G401.6 (cell line): Measurements from ENCODE around the gene DTNA.
"Not testable (repeated sequence)": the region's sequence is repeated elsewhere in the genome, so short reads cannot be mapped to it uniquely, and the experiment has no call there.

ENCODE experiments used
- FAIRE-seq: peaks from 2 replicates; lab custom pipeline; 2012; peaks lifted over from hg19 to GRCh38; lab: Jason Lieb, UNC

The DTNA gene

GRCh38 chr18:34709750-34710441 lies at the start of gene DTNA:
TSS of gene DTNA (plus strand) at chr18:34710298. CDS start at chr18:34755977, 45,679 bp downstream.
- FAIRE-seq, result peak; percentile 100

GRCh38 chr18:34660572-34660971 lies 49.5 kb upstream of the DTNA start:
- FAIRE-seq, result no peak

- peak; percentile 96 for FAIRE-seq
These were observed 48.5 kb upstream of the DTNA start for GRCh38 chr18:34661464-34662087.

GRCh38 chr18:34676816-34677574 lies 33.1 kb upstream of the DTNA start:
- no peak for FAIRE-seq

GRCh38 chr18:34689750-34690149 lies 20.3 kb upstream of the DTNA start:
- not testable (repeated sequence) for FAIRE-seq

GRCh38 chr18:34691614-34692013 lies 18.5 kb upstream of the DTNA start:
- FAIRE-seq, result no peak

GRCh38 chr18:34694591-34695165 lies 15.4 kb upstream of the DTNA start:
- no peak for FAIRE-seq

- no peak for FAIRE-seq
These were observed 14.8 kb upstream of the DTNA start for GRCh38 chr18:34695310-34695709.

- no peak for FAIRE-seq
These were observed 13.4 kb upstream of the DTNA start for GRCh38 chr18:34696671-34697070.

GRCh38 chr18:34697233-34697632 lies 12.9 kb upstream of the DTNA start:
- FAIRE-seq, result no peak

- no peak for FAIRE-seq
These were observed 12.2 kb upstream of the DTNA start for GRCh38 chr18:34697891-34698290.

- FAIRE-seq, result no peak
These were observed 8.2 kb upstream of the DTNA start for GRCh38 chr18:34701911-34702310.

GRCh38 chr18:34702814-34703213 lies 7.3 kb upstream of the DTNA start:
- no peak for FAIRE-seq

- no peak for FAIRE-seq
These were observed 6.0 kb upstream of the DTNA start for GRCh38 chr18:34704074-34704473.

GRCh38 chr18:34704823-34705222 lies 5.3 kb upstream of the DTNA start:
- no peak for FAIRE-seq

GRCh38 chr18:34707670-34708069 lies 2.4 kb upstream of the DTNA start:
- FAIRE-seq, result peak; percentile 99

- no peak for FAIRE-seq
These were observed 994 bp upstream of the DTNA start for GRCh38 chr18:34709104-34709503.

GRCh38 chr18:34710458-34710914 lies 388 bp downstream of the DTNA start:
- FAIRE-seq, result no peak

GRCh38 chr18:34710934-34711333 lies 836 bp downstream of the DTNA start:
- FAIRE-seq, result no peak

- FAIRE-seq, result not testable (repeated sequence)
These were observed 6.0 kb downstream of the DTNA start for GRCh38 chr18:34716111-34716510.

GRCh38 chr18:34718610-34719009 lies 8.5 kb downstream of the DTNA start:
- FAIRE-seq, result no peak

GRCh38 chr18:34720220-34720619 lies 10.1 kb downstream of the DTNA start:
- FAIRE-seq, result no peak

GRCh38 chr18:34723143-34723542 lies 13.0 kb downstream of the DTNA start:
- peak; percentile 59 for FAIRE-seq
